SU-DHL-6 (cell line): ENCODE results near the gene CDKN2C.

Experiments
- H2AFZ ChIP-seq: fragments of 200-600 bp; sonication (generic); 2 replicates; pipeline ENCODE4 v1.6.1; 2014; ENCODE audit warnings: low read depth, mild to moderate bottlenecking, moderate library complexity, mixed read lengths, antibody characterized with exemption, low read length; ENCODE audit not compliant: severe bottlenecking
- H3F3A ChIP-seq: fragments of 200-600 bp; shearing (Covaris generic); 2 replicates; pipeline ENCODE4 v1.6.0; 2016; ENCODE audit warnings: antibody characterized with exemption, mild to moderate bottlenecking; ENCODE audit not compliant: insufficient read depth
- H3K27ac ChIP-seq: fragments of 200-600 bp; sonication (generic); 2 replicates; pipeline ENCODE4 v1.5.1; 2016; ENCODE audit warnings: low read depth, mild to moderate bottlenecking, low read length, moderate library complexity, mixed read lengths
- H3K27me3 ChIP-seq: fragments of 200-600 bp; sonication (generic), shearing (Covaris generic); 2 replicates; pipeline ENCODE4 v1.6.0; 2014; ENCODE audit warnings: mild to moderate bottlenecking, low read length
- H3K36me3 ChIP-seq: fragments of 200-600 bp; sonication (generic); 2 replicates; pipeline ENCODE4 v1.6.1; 2014; ENCODE audit warnings: mild to moderate bottlenecking, low read length, mixed read lengths
- H3K4me2 ChIP-seq: fragments of 300-600, 200-600 bp; shearing (Covaris generic), sonication (generic); 2 replicates; pipeline ENCODE4 v1.6.0; 2014; ENCODE audit warnings: low read length, low read depth, mild to moderate bottlenecking; ENCODE audit not compliant: poor library complexity, severe bottlenecking
- H3K4me3 ChIP-seq: fragments of 200-600 bp; sonication (generic); 2 replicates; pipeline ENCODE4 v1.5.1; 2014; ENCODE audit warnings: antibody characterized with exemption, low read length, mild to moderate bottlenecking, mixed read lengths; ENCODE audit not compliant: insufficient read depth, poor library complexity, severe bottlenecking
- H3K79me2 ChIP-seq: fragments of 200-600 bp; sonication (generic); 2 replicates; pipeline ENCODE4 v1.6.1; 2014; ENCODE audit warnings: mild to moderate bottlenecking, low read length, moderate library complexity; ENCODE audit not compliant: insufficient read depth
- H3K9ac ChIP-seq: fragments of 200-600 bp; sonication (generic); 2 replicates; pipeline ENCODE4 v1.7.0; 2014; ENCODE audit warnings: mild to moderate bottlenecking, low read length
- H3K9me2 ChIP-seq: fragments of 200-600 bp; sonication (generic); replicated peaks from 2 replicates; pipeline ENCODE4 v1.6.1; 2014; ENCODE audit warnings: low read length; ENCODE audit not compliant: insufficient read depth
- H3K9me3 ChIP-seq: fragments of 200-600 bp; sonication (generic); 2 replicates; pipeline ENCODE4 v1.6.1; 2014; ENCODE audit warnings: low read length, mixed read lengths; ENCODE audit not compliant: insufficient read depth
- H4K20me1 ChIP-seq: fragments of 200-600 bp; sonication (generic); 2 replicates; pipeline ENCODE4 v1.6.1; 2014; ENCODE audit warnings: low read depth, mild to moderate bottlenecking, antibody characterized with exemption, low read length, moderate library complexity, mixed read lengths
- CTCF ChIP-seq: fragments of 200-600 bp; sonication (generic); IDR thresholded peaks from one replicate; pipeline ENCODE4 v1.5.1; 2017; ENCODE audit warnings: antibody characterized with exemption, mild to moderate bottlenecking, low read length, moderate library complexity; ENCODE audit not compliant: insufficient read depth, poor library complexity, severe bottlenecking
- EZH2phosphoT487 ChIP-seq: fragments of 200-600 bp; sonication (generic), shearing (Covaris generic); conservative IDR thresholded peaks from 2 replicates; pipeline ENCODE4 v1.6.1; 2018; ENCODE audit warnings: mild to moderate bottlenecking, antibody characterized with exemption, low read length, moderate library complexity, mixed read lengths

The CDKN2C gene

GRCh38 chr1:50976890-50977574 lies 7.0 kb downstream of the CDKN2C start:
- peaks cover 37% of the 10 kb centered on the region for H3K36me3 ChIP-seq
- H3K27me3 ChIP-seq, result no peaks in the 10 kb centered on the region
- peak overlapping the region; percentile 83 for H3K4me3 ChIP-seq
- no peak for TF ChIP-seq CTCF
- TF ChIP-seq EZH2phosphoT487, result no peak
- H3F3A ChIP-seq, result peaks cover 68% of the 10 kb centered on the region
- peaks cover 3% of the 10 kb centered on the region; the same call in 1 of the 2 replicates for H4K20me1 ChIP-seq
- peak overlapping the region; percentile 92 for H3K4me2 ChIP-seq
- no peaks in the 10 kb centered on the region for H3K9me2 ChIP-seq
- H3K9ac ChIP-seq, result peak overlapping the region; percentile 99
- H3K9me3 ChIP-seq, result no peaks in the 10 kb centered on the region
- H3K79me2 ChIP-seq, result peaks cover 64% of the 10 kb centered on the region
- peak overlapping the region; percentile 96 for H2AFZ ChIP-seq
- H3K27ac ChIP-seq, result peak overlapping the region; percentile 81

GRCh38 chr1:50977575-50978143 lies 7.6 kb downstream of the CDKN2C start:
- H2AFZ ChIP-seq, result peak overlapping the region; percentile 96
- H3K36me3 ChIP-seq, result peaks cover 33% of the 10 kb centered on the region; the same call in 1 of the 2 replicates
- H4K20me1 ChIP-seq, result peaks cover 3% of the 10 kb centered on the region; the same call in 1 of the 2 replicates
- no peaks in the 10 kb centered on the region for H3K9me3 ChIP-seq
- H3K4me2 ChIP-seq, result peak overlapping the region; percentile 92
- peak overlapping the region; percentile 83 for H3K4me3 ChIP-seq
- H3K27me3 ChIP-seq, result no peaks in the 10 kb centered on the region
- peak overlapping the region; percentile 81 for H3K27ac ChIP-seq
- H3K79me2 ChIP-seq, result peaks cover 65% of the 10 kb centered on the region
- peaks cover 64% of the 10 kb centered on the region for H3F3A ChIP-seq
- H3K9me2 ChIP-seq, result no peaks in the 10 kb centered on the region
- TF ChIP-seq CTCF, result no peak
- no peak for TF ChIP-seq EZH2phosphoT487
- H3K9ac ChIP-seq, result peak overlapping the region; percentile 99

- Histone ChIP-seq H3K27ac (peak overlapping the region; percentile 55), H3K27me3 (no peaks in the 10 kb centered on the region), H3K9me2 (no peaks in the 10 kb centered on the region), H3K9me3 (no peaks in the 10 kb centered on the region), H3K36me3 (peaks cover 27% of the 10 kb centered on the region; the same call in 1 of the 2 replicates), H3K9ac (peak overlapping the region; percentile 99), H3K4me2 (peak overlapping the region; percentile 92), H3F3A (peaks cover 60% of the 10 kb centered on the region), H3K79me2 (peaks cover 63% of the 10 kb centered on the region), H4K20me1 (peaks cover 3% of the 10 kb centered on the region; the same call in 1 of the 2 replicates), H2AFZ (peak overlapping the region; percentile 44), H3K4me3 (peak overlapping the region; percentile 83)
- no peak for TF ChIP-seq CTCF
Measured at GRCh38 chr1:50978144-50978851, 8.3 kb downstream of the CDKN2C start.
